Kidney (tissue), 14 donors: ENCODE results near the gene PCDH12. TPM values are rescaled to one million over a fixed set of nuclear protein-coding genes. Genes with fewer than 3 reads are reported as not detected.

ENCODE experiments used
- DNase-seq, 5 donors: peaks; one replicate each; pipeline ENCODE4 v3.0.0-alpha.2; 2013 to 2020
- FAIRE-seq: peaks from 2 replicates; lab custom pipeline; 2012; peaks lifted over from hg19 to GRCh38; lab: Jason Lieb, UNC
- H3K27ac ChIP-seq, 2 donors: one replicate each; pipeline ENCODE4 v1.7.0; 2013; ENCODE audit warnings: low read depth in 2 of 2, low read length in 2 of 2, inconsistent platforms in 1 of 2
- H3K27me3 ChIP-seq: one replicate; pipeline ENCODE4 v1.7.1; 2013; ENCODE audit warnings: low read length, inconsistent platforms; ENCODE audit not compliant: control insufficient read depth, insufficient read depth
- H3K36me3 ChIP-seq, 3 donors: one replicate each; pipeline versions ENCODE4 v1.7.0 to v1.7.1; 2013; ENCODE audit warnings: low read length in 3 of 3, control low read depth in 1 of 3, inconsistent platforms in 1 of 3; ENCODE audit not compliant: insufficient read depth in 3 of 3, control insufficient read depth in 2 of 3
- H3K4me1 ChIP-seq, 3 donors: one replicate each; pipeline versions ENCODE4 v1.7.0 to v1.7.1; 2013; ENCODE audit warnings: low read length in 3 of 3, inconsistent platforms in 1 of 3, low read depth in 1 of 3; ENCODE audit not compliant: control insufficient read depth in 2 of 3, insufficient read depth in 2 of 3
- H3K4me3 ChIP-seq, 3 donors: one replicate each; pipeline versions ENCODE4 v1.7.0 to v1.8.1; 2013; ENCODE audit warnings: low read length in 3 of 3, control low read depth in 1 of 3, inconsistent platforms in 1 of 3
- H3K9ac ChIP-seq, 3 donors: one replicate each; pipeline versions ENCODE4 v1.7.0 to v1.7.1; 2013; ENCODE audit warnings: low read length in 3 of 3, control low read depth in 1 of 3, inconsistent platforms in 1 of 3
- H3K9me3 ChIP-seq, 3 donors: one replicate each; pipeline versions ENCODE4 v1.7.0 to v1.7.1; 2013; ENCODE audit warnings: low read length in 3 of 3, control low read depth in 1 of 3, inconsistent platforms in 1 of 3; ENCODE audit not compliant: control insufficient read depth in 2 of 3, insufficient read depth in 1 of 3
- intact Hi-C: fragments of 100-400 bp; cut with DNase I; formaldehyde crosslinking; loops from one replicate; pipeline ENCODE4 v1.11.1; 2022
- polyA plus RNA-seq: library from polyadenylated mRNA; stranded (reverse); fragments of 350-450 nt; fragmentation: Illumina TruSeq; extraction: RNeasy Lipid Tissue Mini Kit (QIAGEN cat#74804); gene quantifications from one replicate; pipeline ENCODE4 v1.2.3, GENCODE V29; 2014; ENCODE audit warnings: low read depth, low replicate concordance; ENCODE audit not compliant: insufficient read depth
- total RNA-seq: library from RNA; stranded (reverse); fragmentation: NEBNext Ultra II Directional; extraction: Animal tissue kit (Norgen Biotek cat#: 25700); gene quantifications from one replicate; pipeline ENCODE4 v1.2.1, GENCODE V29; 2021
- TF ChIP-seq, protein P1 (sequence below): IDR thresholded peaks from 3 replicates; pipeline ENCODE4 v1.5.1; 2012; ENCODE audit warnings: mild to moderate bottlenecking, moderate library complexity, borderline replicate concordance; ENCODE audit not compliant: insufficient read depth; ENCODE audit errors: extremely low read depth
- donor health status: control.
- donor health status: control.
- donor health status: control.
- donor health status: control.
- donor health status: control.
- donor health status: DM: yes; HTN: yes; CAD: no.
- donor health status: Normal renal cell carcinoma (clear cell type).

Gene PCDH12
- total and polyA plus RNA-seq, 2 donors from 2014 or later = 7.4 to 14.1 TPM

DNA sequence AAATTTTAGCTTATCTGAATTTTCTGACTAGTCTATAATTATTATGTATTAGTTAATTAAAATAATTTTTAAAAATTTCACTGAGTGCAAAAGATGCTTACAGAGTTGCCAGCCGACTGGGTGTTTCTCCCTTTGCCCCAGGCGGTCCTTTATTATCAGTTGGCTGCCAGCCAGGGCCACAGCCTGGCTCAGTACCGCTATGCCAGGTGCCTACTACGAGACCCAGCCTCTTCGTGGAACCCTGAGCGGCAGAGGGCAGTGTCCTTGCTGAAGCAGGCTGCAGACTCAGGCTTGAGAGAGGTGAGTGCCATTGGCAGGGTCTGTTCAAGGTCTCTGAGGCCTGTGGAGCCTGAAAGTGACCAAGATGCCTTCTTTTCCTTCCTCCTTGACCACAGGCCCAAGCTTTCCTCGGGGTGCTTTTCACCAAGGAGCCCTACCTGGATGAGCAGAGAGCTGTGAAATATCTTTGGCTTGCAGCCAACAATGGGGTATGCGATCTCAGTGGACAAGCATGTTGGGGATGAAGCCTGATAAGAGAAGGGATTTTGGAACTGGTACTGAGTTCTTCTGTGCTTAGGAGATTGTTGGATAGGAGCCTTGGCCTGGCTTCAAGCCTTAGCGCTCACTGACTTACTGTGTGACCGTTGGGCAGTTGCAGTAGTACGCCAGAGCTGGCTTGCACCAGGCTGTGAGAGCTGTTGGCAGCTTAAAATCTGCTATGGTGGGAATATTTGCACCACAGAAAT is 23.7 kb downstream of the PCDH12 start:
- Histone ChIP-seq H3K4me1 (no peaks in the 10 kb centered on the region), H3K27me3 (no peaks in the 10 kb centered on the region), H3K9me3 (no peaks in the 10 kb centered on the region), H3K4me3 (no peak overlapping the region), H3K27ac (no peak overlapping the region), H3K36me3 (peaks cover 3 to 75% (median 60%) of the 10 kb centered on the region in 3 donors), H3K9ac (no peak overlapping the region)
- no peak for DNase-seq
- intact Hi-C loops = no loop called here
- TF ChIP-seq, protein P1, sequence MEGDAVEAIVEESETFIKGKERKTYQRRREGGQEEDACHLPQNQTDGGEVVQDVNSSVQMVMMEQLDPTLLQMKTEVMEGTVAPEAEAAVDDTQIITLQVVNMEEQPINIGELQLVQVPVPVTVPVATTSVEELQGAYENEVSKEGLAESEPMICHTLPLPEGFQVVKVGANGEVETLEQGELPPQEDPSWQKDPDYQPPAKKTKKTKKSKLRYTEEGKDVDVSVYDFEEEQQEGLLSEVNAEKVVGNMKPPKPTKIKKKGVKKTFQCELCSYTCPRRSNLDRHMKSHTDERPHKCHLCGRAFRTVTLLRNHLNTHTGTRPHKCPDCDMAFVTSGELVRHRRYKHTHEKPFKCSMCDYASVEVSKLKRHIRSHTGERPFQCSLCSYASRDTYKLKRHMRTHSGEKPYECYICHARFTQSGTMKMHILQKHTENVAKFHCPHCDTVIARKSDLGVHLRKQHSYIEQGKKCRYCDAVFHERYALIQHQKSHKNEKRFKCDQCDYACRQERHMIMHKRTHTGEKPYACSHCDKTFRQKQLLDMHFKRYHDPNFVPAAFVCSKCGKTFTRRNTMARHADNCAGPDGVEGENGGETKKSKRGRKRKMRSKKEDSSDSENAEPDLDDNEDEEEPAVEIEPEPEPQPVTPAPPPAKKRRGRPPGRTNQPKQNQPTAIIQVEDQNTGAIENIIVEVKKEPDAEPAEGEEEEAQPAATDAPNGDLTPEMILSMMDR = no peak
- no peak for FAIRE-seq

DNA sequence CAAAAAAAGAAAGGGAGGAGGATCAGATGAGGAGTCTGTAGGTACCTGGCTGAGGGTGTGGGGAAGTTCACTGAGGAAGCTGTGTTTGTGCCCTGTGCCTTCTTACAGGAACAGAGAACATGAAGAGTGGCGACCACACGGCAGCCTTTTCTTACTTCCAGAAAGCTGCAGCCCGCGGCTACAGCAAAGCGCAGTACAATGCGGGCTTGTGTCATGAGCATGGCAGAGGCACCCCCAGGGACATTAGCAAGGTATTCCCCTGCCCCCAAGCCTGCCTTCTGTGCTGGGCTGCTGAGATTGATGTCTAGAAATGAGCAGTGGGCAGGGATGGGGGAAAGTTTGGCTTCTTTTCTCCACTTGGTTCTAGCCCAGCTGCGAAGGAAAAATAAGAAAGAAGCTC is 24.9 kb downstream of the PCDH12 start:
- intact Hi-C loops = no loop called here
- Histone ChIP-seq H3K27ac (no peak overlapping the region), H3K9ac (no peak overlapping the region), H3K9me3 (no peaks in the 10 kb centered on the region), H3K4me1 (no peaks in the 10 kb centered on the region), H3K27me3 (no peaks in the 10 kb centered on the region), H3K4me3 (no peak overlapping the region), H3K36me3 (peaks cover 5 to 80% (median 63%) of the 10 kb centered on the region in 3 donors)
- TF ChIP-seq, protein P1 = no peak
- FAIRE-seq (no peak), DNase-seq (no peak)

DNA sequence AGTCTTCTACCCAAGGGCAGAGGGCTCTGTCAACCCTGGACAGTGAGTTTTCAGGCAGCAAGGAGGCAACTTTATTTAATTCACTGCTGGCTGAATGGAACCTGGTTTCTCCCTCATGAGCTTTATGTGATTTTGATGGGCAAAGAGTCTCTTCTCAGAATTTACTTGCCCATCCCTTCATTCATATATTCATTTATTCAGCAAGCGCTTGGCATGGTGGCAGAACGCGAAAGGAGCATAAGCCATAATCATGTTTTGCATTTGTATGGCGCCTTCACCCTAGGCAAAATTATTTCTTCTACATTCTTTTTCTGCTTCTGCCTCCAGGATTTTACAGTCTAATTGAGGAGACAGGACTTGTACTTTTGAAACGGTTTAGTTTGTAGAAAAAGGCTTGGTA is 26.3 kb downstream of the PCDH12 start:
- TF ChIP-seq, protein P1 = no peak
- intact Hi-C loops = no loop called here
- Histone ChIP-seq H3K4me1 (no peaks in the 10 kb centered on the region), H3K27ac (no peak overlapping the region), H3K27me3 (no peaks in the 10 kb centered on the region), H3K4me3 (no peak overlapping the region), H3K9me3 (no peaks in the 10 kb centered on the region), H3K9ac (no peak overlapping the region), H3K36me3 (peaks cover 5 to 86% (median 70%) of the 10 kb centered on the region in 3 donors)
- DNase-seq (no peak), FAIRE-seq (no peak)
